OCI-LY1 (cell line): ENCODE measurements around the gene ACYP2.
"Not testable (repeated sequence)": the region's sequence is repeated elsewhere in the genome, so short reads cannot be mapped to it uniquely, and the experiment has no call there.

Experiments used
- H2AFZ ChIP-seq: fragments of 200-600 bp; sonication (generic), shearing (Covaris generic); 2 replicates; pipeline ENCODE4 v1.6.0; 2014; ENCODE audit warnings: antibody characterized with exemption, mild to moderate bottlenecking, low read length
- H3F3A ChIP-seq: fragments of 200-600 bp; sonication (generic), shearing (Covaris generic); 2 replicates; pipeline ENCODE4 v1.6.0; 2014; ENCODE audit warnings: mild to moderate bottlenecking, antibody characterized with exemption, low read length, moderate library complexity; ENCODE audit not compliant: insufficient read depth
- H3K27ac ChIP-seq: fragments of 200-600 bp; sonication (generic); 2 replicates; pipeline ENCODE4 v1.5.1; 2014; ENCODE audit warnings: low read length, mixed run types, mild to moderate bottlenecking, low read depth; ENCODE audit not compliant: poor library complexity, severe bottlenecking
- H3K27me3 ChIP-seq: fragments of 200-600 bp; sonication (generic); 2 replicates; pipeline ENCODE4 v1.6.0; 2014; ENCODE audit warnings: antibody characterized with exemption, mild to moderate bottlenecking, low read length, moderate library complexity; ENCODE audit not compliant: insufficient read depth
- H3K36me3 ChIP-seq: fragments of 200-600 bp; sonication (generic); 2 replicates; pipeline ENCODE4 v1.6.1; 2014; ENCODE audit warnings: mild to moderate bottlenecking, antibody characterized with exemption, low read length, moderate library complexity, mixed read lengths; ENCODE audit not compliant: insufficient read depth
- H3K4me1 ChIP-seq: fragments of 200-600 bp; sonication (generic); 2 replicates; pipeline ENCODE4 v1.5.1; 2014; ENCODE audit warnings: mild to moderate bottlenecking, low read length, moderate library complexity; ENCODE audit not compliant: insufficient read depth, severe bottlenecking
- H3K4me2 ChIP-seq: fragments of 200-600 bp; sonication (generic), shearing (Covaris generic); 2 replicates; pipeline ENCODE4 v1.6.1; 2014; ENCODE audit warnings: low read length
- H3K4me3 ChIP-seq: fragments of 200-600 bp; sonication (generic); 2 replicates; pipeline ENCODE4 v1.5.1; 2014; ENCODE audit warnings: low read length, low read depth, mild to moderate bottlenecking, mixed read lengths; ENCODE audit not compliant: poor library complexity, severe bottlenecking
- H3K79me2 ChIP-seq: fragments of 200-600 bp; shearing (Covaris generic); 2 replicates; pipeline ENCODE4 v1.6.1; 2016; ENCODE audit warnings: mixed run types, low read length, mixed read lengths; ENCODE audit not compliant: insufficient read depth
- H3K9ac ChIP-seq: fragments of 200-600 bp; sonication (generic), shearing (Covaris generic); 2 replicates; pipeline ENCODE4 v1.6.1; 2014; ENCODE audit warnings: mild to moderate bottlenecking, low read length, mixed read lengths
- H3K9me2 ChIP-seq: fragments of 200-600 bp; sonication (generic), shearing (Covaris generic); 2 replicates; pipeline ENCODE4 v1.6.1; 2014; ENCODE audit warnings: low read depth, mild to moderate bottlenecking, low read length, mixed read lengths
- H3K9me3 ChIP-seq: fragments of 200-600 bp; shearing (Covaris generic); 2 replicates; pipeline ENCODE4 v1.6.1; 2014; ENCODE audit warnings: low read length, mixed read lengths
- H4K20me1 ChIP-seq: fragments of 200-600 bp; sonication (generic), shearing (Covaris generic); 2 replicates; pipeline ENCODE4 v1.6.0; 2016; ENCODE audit warnings: mild to moderate bottlenecking, low read length; ENCODE audit not compliant: insufficient read depth
- EZH2 ChIP-seq: fragments of 200-600 bp; sonication (generic), shearing (Covaris generic); IDR thresholded peaks from 2 replicates; pipeline ENCODE4 v1.8.0; 2017; ENCODE audit warnings: borderline replicate concordance, mixed run types, mild to moderate bottlenecking, antibody characterized with exemption, low read length, moderate library complexity, mixed read lengths
- TF ChIP-seq, protein P1 (sequence below): fragments of 200-600 bp; sonication (generic), shearing (Covaris generic); IDR thresholded peaks from 2 replicates; pipeline ENCODE4 v1.5.1; 2017; ENCODE audit warnings: mild to moderate bottlenecking, antibody characterized with exemption, low read length, moderate library complexity, mixed read lengths

Gene ACYP2

GRCh38 chr2:54321047-54321446 lies 205.6 kb downstream of the ACYP2 start:
- Histone ChIP-seq H2AFZ (no peak overlapping the region), H3K27ac (no peak overlapping the region), H4K20me1 (no peaks in the 10 kb centered on the region), H3K4me1 (no peaks in the 10 kb centered on the region), H3K4me2 (no peak overlapping the region), H3F3A (no peaks in the 10 kb centered on the region), H3K79me2 (no peaks in the 10 kb centered on the region), H3K4me3 (no peak overlapping the region), H3K9ac (no peak overlapping the region), H3K9me3 (no peaks in the 10 kb centered on the region), H3K9me2 (no peaks in the 10 kb centered on the region), H3K36me3 (no peaks in the 10 kb centered on the region; the same call in 1 of the 2 replicates), H3K27me3 (no peaks in the 10 kb centered on the region; the same call in 1 of the 2 replicates)
- TF ChIP-seq EZH2: no peak
- TF ChIP-seq, protein P1, sequence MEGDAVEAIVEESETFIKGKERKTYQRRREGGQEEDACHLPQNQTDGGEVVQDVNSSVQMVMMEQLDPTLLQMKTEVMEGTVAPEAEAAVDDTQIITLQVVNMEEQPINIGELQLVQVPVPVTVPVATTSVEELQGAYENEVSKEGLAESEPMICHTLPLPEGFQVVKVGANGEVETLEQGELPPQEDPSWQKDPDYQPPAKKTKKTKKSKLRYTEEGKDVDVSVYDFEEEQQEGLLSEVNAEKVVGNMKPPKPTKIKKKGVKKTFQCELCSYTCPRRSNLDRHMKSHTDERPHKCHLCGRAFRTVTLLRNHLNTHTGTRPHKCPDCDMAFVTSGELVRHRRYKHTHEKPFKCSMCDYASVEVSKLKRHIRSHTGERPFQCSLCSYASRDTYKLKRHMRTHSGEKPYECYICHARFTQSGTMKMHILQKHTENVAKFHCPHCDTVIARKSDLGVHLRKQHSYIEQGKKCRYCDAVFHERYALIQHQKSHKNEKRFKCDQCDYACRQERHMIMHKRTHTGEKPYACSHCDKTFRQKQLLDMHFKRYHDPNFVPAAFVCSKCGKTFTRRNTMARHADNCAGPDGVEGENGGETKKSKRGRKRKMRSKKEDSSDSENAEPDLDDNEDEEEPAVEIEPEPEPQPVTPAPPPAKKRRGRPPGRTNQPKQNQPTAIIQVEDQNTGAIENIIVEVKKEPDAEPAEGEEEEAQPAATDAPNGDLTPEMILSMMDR: no peak

- H2AFZ ChIP-seq, H3K27me3 ChIP-seq, H4K20me1 ChIP-seq, H3K9me3 ChIP-seq, H3K4me1 ChIP-seq, H3K36me3 ChIP-seq, H3F3A ChIP-seq, H3K79me2 ChIP-seq, H3K4me3 ChIP-seq, H3K9me2 ChIP-seq, H3K27ac ChIP-seq, H3K4me2 ChIP-seq, H3K9ac ChIP-seq: not testable (repeated sequence)
Observed at GRCh38 chr2:54324517-54324916, 209.1 kb downstream of the ACYP2 start.

DNA sequence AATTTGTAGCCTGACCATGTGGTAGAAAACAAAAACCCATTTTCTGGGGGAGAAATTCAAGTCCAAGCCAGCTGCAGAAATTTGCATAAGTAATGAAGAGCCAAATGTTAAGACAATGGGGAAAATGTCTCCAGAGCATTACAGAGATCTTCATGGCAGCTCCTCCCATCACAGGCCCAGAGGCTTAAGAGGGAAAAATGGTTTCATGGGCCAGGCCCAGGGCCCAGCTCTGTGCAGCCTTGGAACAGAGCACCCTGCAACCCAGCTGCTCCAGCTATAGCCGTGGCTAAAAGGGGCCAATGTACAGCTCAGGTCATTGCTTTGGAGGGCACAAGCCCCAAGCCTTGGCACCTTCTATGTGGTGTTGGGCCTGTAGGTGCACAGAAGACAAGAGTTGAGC lies 209.7 kb downstream of the ACYP2 start:
- TF ChIP-seq, protein P1: no peak
- TF ChIP-seq EZH2: no peak
- H3K4me2 ChIP-seq: no peak overlapping the region
- H3K9ac ChIP-seq: no peak overlapping the region
- peaks cover 6% of the 10 kb centered on the region for H3K4me1 ChIP-seq
- H4K20me1 ChIP-seq: no peaks in the 10 kb centered on the region
- no peaks in the 10 kb centered on the region; the same call in 1 of the 2 replicates for H3K27me3 ChIP-seq
- H3K36me3 ChIP-seq: no peaks in the 10 kb centered on the region; the same call in 1 of the 2 replicates
- H3K9me3 ChIP-seq: no peaks in the 10 kb centered on the region
- H3F3A ChIP-seq: no peaks in the 10 kb centered on the region
- H3K9me2 ChIP-seq: no peaks in the 10 kb centered on the region
- H3K4me3 ChIP-seq: no peak overlapping the region
- H3K79me2 ChIP-seq: no peaks in the 10 kb centered on the region
- no peak overlapping the region for H2AFZ ChIP-seq
- no peak overlapping the region for H3K27ac ChIP-seq

DNA sequence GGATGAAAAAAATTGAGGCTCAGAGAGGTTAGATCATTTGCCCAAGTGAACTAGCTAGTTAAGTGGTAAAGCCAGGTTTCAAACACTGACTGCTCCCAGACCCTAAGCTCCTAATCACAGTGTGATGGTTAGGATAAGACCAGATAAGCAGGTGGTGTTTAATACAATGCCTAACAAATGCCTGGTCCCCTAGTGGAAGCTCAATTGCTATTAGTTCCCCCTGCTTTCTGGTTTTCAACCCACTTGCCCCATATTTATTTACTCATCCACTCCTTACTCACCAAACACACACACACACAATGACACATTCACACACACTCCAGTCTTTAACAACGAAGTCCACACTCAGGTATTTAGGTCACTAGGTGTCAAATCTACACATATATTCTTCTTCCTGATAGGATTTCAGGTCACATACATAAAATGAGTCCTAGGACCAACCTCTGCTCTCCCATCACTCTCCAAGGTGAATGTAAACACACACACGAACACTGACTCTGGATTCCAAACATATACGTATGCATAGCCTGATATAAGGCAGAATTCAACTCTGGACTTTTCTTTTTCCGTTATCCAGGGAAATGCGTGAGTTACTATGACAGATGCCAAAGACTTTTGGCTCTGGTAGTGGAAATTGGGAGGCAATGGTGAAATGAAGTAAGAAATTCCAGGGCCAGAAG lies 214.2 kb downstream of the ACYP2 start:
- H3K27ac ChIP-seq: no peak overlapping the region
- no peaks in the 10 kb centered on the region for H4K20me1 ChIP-seq
- H3K4me1 ChIP-seq: peaks cover 19% of the 10 kb centered on the region
- no peaks in the 10 kb centered on the region; the same call in 1 of the 2 replicates for H3K27me3 ChIP-seq
- no peaks in the 10 kb centered on the region for H3K9me2 ChIP-seq
- no peaks in the 10 kb centered on the region for H3K9me3 ChIP-seq
- no peaks in the 10 kb centered on the region for H3F3A ChIP-seq
- TF ChIP-seq, protein P1: peak; percentile 6; the same call in 1 of the 2 replicates
- TF ChIP-seq EZH2: no peak
- H3K36me3 ChIP-seq: no peaks in the 10 kb centered on the region; the same call in 1 of the 2 replicates
- H3K4me2 ChIP-seq: peak overlapping the region; percentile 85
- no peak overlapping the region for H2AFZ ChIP-seq
- peak overlapping the region; percentile 57; the same call in 1 of the 2 replicates for H3K9ac ChIP-seq
- peak overlapping the region; percentile 62 for H3K4me3 ChIP-seq
- no peaks in the 10 kb centered on the region for H3K79me2 ChIP-seq
